22Rv1 (cell line): Measurements from ENCODE around the gene HAPLN1.

Source experiments
- H3K27ac ChIP-seq: fragments of 450-650 bp; 2 replicates; pipeline ENCODE4 v1.5.1; 2017
- ZFX ChIP-seq: fragments of 450-650 bp; IDR thresholded peaks from 2 replicates; pipeline ENCODE4 v1.6.1; 2017; ENCODE audit warnings: antibody characterized with exemption, borderline replicate concordance
- TF ChIP-seq, protein P1 (sequence below): fragments of 450-650 bp; IDR thresholded peaks from 2 replicates; pipeline ENCODE4 v1.5.1; 2017; ENCODE audit warnings: mild to moderate bottlenecking

The HAPLN1 gene

GRCh38 chr5:83641946-83642345 is 78.7 kb downstream of the HAPLN1 start:
- H3K27ac ChIP-seq = no peak overlapping the region
- TF ChIP-seq, protein P1, sequence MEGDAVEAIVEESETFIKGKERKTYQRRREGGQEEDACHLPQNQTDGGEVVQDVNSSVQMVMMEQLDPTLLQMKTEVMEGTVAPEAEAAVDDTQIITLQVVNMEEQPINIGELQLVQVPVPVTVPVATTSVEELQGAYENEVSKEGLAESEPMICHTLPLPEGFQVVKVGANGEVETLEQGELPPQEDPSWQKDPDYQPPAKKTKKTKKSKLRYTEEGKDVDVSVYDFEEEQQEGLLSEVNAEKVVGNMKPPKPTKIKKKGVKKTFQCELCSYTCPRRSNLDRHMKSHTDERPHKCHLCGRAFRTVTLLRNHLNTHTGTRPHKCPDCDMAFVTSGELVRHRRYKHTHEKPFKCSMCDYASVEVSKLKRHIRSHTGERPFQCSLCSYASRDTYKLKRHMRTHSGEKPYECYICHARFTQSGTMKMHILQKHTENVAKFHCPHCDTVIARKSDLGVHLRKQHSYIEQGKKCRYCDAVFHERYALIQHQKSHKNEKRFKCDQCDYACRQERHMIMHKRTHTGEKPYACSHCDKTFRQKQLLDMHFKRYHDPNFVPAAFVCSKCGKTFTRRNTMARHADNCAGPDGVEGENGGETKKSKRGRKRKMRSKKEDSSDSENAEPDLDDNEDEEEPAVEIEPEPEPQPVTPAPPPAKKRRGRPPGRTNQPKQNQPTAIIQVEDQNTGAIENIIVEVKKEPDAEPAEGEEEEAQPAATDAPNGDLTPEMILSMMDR = no peak
- TF ChIP-seq ZFX = no peak

DNA sequence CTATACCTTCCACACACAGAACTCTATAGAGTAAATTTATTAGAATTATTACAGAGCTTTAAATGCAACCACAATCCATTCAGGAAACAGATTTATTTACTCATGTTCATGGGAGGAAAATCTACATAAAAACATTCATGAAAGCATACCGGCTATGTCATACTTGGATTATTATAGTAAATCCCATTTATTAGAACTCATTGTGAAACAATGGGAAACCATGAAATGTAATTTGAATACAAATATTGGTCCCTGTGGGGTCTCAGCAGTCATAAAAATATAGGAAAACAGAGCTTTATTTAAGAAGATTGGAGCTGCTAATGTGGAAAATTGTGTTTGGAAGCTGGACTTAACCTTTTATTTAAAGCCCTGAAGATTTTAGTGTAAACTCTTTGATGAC is 80.7 kb downstream of the HAPLN1 start:
- no peak overlapping the region for H3K27ac ChIP-seq
- TF ChIP-seq, protein P1 = no peak
- TF ChIP-seq ZFX = no peak

GRCh38 chr5:83636156-83636555 is 84.5 kb downstream of the HAPLN1 start:
- H3K27ac ChIP-seq = no peak overlapping the region
- no peak for TF ChIP-seq ZFX
- TF ChIP-seq, protein P1 = no peak

DNA sequence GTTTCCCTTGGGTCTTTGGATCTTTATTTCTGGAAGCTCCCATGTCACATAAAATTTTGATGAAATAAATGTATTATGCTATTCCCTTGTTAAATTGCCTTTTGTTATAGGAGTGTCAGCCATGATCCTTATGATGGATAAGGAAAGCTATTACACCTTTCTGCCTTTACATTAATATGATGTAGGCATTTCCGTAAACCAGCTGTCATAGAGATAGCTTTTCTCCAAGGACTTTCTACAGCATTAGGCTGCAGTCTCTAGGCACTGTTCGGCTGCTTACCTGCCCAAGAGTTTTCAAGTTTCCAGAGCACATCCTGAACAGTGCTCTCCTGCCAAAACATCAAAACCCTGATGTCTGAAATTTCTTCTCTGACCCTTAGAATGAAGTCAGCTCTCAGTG is 87.4 kb downstream of the HAPLN1 start:
- H3K27ac ChIP-seq = no peak overlapping the region
- TF ChIP-seq ZFX = no peak
- TF ChIP-seq, protein P1 = no peak

- H3K27ac ChIP-seq = no peak overlapping the region
- no peak for TF ChIP-seq ZFX
- TF ChIP-seq, protein P1 = no peak
Observed at GRCh38 chr5:83632874-83633273, 87.8 kb downstream of the HAPLN1 start.

GRCh38 chr5:83628360-83628759 is 92.3 kb downstream of the HAPLN1 start:
- TF ChIP-seq ZFX = no peak
- TF ChIP-seq, protein P1 = no peak
- no peak overlapping the region for H3K27ac ChIP-seq

DNA sequence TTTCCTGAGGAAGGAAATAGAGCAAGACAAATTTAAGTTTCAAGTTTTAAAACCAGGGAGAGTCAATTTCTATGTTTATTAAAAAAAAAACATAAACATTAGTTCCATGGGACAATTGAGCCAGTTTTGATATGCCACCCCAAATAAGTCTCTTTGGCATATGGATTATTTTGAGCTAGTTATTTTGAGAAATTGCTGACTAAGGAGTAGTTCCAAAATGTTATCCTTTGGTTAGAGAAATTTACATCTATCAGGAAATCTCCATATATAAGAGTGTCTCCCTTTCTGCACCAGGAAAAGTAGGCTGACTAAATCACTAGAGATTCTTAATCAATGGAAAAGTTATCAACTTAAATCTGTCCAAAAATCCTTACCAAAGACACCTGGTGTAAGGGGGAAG is 105.8 kb downstream of the HAPLN1 start:
- no peak overlapping the region for H3K27ac ChIP-seq

More for the DNA sequence above, 105.8 kb downstream of the HAPLN1 start:
- TF ChIP-seq, protein P1 = no peak
- TF ChIP-seq ZFX = no peak
